ENCODE measurements around the gene ATAD3B. TPM values are rescaled to one million over a fixed set of nuclear protein-coding genes. Genes with fewer than 3 reads are reported as not detected.
"Not testable (repeated sequence)": the region's sequence is repeated elsewhere in the genome, so short reads cannot be mapped to it uniquely, and the experiment has no call there.

Gene ATAD3B
- total RNA-seq, 6 experiments from 2014 or later, result 8.9 to 15.0 (median 10.2) TPM

DNA sequence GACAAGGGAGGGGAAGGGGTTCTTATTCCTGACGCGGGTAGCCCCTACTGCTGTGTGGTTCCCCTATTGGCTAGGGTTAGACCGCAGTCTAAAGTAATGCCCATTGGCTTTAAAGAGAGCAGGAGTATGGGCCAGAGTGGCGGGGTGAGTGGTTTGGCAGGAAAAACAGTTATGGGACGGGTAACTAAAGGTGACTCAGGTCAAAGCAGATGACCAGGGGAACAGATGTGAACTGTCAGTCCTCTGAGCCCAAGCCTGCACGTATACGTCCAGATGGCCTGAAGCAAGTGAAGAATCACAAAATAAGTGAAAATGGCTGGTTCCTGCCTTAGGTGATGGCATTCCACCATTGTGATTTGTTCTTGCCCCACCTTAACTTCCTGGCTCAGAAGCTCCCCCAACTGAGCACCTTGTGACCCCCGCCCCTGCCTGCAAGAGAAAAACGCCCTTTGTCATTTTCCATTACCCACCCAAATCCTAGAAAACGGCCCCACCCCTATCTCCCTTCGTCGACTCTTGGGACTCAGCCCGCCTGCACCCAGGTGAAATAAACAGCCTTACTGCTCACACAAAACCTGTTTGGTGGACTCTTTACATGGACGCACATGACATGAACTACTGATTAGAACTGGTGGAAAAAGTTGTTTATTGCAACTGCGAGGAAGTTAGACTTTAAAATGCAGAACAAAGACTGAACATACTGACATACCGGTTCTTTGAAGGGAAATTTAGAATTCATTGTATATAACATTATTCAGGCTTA is 758 bp upstream of the ATAD3B start:
- Histone ChIP-seq H3K27me3 (no peaks in the 10 kb centered on the region), H3K4me1 (peaks cover 0 to 11% (median 0%) of the 10 kb centered on the region in 4 donors), H3K4me3 (peak overlapping the region; percentile 67 to 95 (median 75)), H3K36me3 (no peaks in the 10 kb centered on the region), H3K9me3 (no peaks in the 10 kb centered on the region), H3K27ac (peak overlapping the region; percentile 30 to 72 (median 44))
- ATAC-seq, result no peak
- TF ChIP-seq, protein P1, sequence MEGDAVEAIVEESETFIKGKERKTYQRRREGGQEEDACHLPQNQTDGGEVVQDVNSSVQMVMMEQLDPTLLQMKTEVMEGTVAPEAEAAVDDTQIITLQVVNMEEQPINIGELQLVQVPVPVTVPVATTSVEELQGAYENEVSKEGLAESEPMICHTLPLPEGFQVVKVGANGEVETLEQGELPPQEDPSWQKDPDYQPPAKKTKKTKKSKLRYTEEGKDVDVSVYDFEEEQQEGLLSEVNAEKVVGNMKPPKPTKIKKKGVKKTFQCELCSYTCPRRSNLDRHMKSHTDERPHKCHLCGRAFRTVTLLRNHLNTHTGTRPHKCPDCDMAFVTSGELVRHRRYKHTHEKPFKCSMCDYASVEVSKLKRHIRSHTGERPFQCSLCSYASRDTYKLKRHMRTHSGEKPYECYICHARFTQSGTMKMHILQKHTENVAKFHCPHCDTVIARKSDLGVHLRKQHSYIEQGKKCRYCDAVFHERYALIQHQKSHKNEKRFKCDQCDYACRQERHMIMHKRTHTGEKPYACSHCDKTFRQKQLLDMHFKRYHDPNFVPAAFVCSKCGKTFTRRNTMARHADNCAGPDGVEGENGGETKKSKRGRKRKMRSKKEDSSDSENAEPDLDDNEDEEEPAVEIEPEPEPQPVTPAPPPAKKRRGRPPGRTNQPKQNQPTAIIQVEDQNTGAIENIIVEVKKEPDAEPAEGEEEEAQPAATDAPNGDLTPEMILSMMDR (IDR thresholded peaks at IDR 0.05), result no peak
- no peak for TF ChIP-seq POLR2A (IDR thresholded peaks at IDR 0.05)
- DNase-seq, result no peak
- WGBS (ENCODE audit: insufficient coverage, low coverage, low lambda C conversion rate, missing lambda C conversion rate), result 22% methylated on average over 14 of the region's 16 CpGs
- intact Hi-C loops (cut with DNase I), result no loop called here

DNA sequence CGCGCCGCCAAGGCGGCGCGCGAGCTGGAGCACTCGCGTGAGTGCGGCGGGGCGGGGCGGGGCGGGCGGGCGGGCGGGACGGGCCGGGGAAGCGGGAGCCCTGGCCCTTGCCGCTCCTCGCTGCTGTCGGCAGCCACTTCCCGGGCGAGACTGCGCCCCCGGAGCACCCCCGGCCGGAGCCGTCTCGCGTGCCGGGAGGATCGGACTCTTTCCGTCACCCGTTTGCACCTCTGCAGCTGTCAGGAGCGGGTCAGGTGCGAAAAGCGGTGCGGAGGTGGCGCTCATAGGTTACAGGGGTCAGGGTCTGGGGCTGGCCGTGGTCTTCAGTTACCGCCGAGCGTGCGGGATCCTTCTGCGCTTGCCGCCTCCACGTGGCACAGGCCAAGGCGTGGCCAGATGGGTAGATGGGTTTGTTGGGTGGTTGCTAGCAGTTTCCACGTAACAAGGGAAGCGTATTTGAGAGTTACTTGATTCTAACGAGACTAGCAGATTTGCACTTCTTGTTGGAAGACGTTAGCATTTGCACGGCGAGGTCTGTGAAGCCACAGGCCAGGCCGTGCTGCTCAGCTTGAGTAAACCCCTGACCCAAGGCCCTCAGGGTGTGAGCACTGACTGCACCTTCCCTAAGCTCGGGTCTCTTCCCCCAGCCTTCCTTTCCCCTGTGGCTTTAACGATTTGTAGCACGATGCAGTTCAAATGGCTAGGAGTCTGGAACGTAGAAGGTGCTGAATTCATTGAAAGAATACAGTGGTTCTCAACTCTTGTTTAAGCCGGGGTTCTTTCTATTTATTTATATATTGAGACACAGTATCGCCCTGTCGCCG is 700 bp downstream of the ATAD3B start:
- DNase-seq; H3K36me3 ChIP-seq; H3K27me3 ChIP-seq; H3K9me3 ChIP-seq; intact Hi-C loops (cut with DNase I); H3K27ac ChIP-seq: not testable (repeated sequence)
- WGBS (ENCODE audit: insufficient coverage, low coverage, low lambda C conversion rate, missing lambda C conversion rate), result 8% methylated on average over 8 of the region's 65 CpGs
- ATAC-seq, result peak in 2 of 4 donors; percentile 4
- H3K4me1 ChIP-seq, result peaks cover 0 to 11% (median 0%) of the 10 kb centered on the region in 4 donors
- peak overlapping the region; percentile 67 to 95 (median 75) for H3K4me3 ChIP-seq

DNA sequence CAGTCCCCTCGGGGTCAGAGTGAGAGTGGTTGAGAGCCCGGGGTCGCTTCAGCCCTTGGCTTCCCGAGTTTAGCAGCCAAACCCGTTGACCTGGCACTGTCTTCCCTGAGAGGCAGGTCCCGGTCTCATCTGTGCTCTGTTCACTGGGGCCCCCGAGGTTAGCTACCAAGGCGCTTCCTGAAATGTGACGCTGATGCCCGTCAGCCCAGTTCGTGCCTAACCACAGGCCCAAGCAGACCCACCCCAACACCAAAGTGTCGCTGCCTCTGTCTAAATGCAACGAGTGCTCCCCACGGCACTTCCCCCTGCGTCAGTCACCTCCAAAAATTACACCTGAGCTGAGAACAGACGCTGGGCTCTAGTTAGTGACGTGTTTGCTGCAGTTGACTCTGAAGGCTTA is 4.4 kb downstream of the ATAD3B start:
- H3K36me3 ChIP-seq; intact Hi-C loops (cut with DNase I); H3K4me1 ChIP-seq; DNase-seq; ATAC-seq; H3K27ac ChIP-seq; H3K9me3 ChIP-seq; H3K4me3 ChIP-seq; H3K27me3 ChIP-seq: not testable (repeated sequence)
- 87% methylated on average over 3 of the region's 17 CpGs for WGBS (ENCODE audit: insufficient coverage, low coverage, low lambda C conversion rate, missing lambda C conversion rate)

DNA sequence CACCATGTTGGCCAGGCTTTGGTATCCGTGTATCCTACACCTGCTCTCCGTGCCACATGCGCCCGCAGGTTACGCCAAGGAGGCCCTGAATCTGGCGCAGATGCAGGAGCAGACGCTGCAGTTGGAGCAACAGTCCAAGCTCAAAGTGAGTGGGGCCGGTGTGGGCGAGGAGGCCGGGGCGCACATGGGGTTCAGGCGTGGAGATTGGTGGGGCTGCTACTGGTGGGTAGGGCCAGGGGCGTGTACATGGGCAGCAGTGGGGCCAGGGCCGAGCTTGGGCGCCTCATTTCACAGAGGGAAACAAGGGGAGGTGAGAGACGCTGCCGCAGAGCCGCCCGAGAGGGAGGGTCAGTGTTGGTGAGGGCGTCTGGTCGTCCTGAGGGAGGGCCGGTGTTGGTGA is 5.6 kb downstream of the ATAD3B start:
- ATAC-seq (no peak), DNase-seq (no peak)
- Histone ChIP-seq H3K4me3 (no peak overlapping the region), H3K27ac (no peak overlapping the region), H3K27me3 (no peaks in the 10 kb centered on the region), H3K9me3 (no peaks in the 10 kb centered on the region), H3K4me1 (peaks cover 0 to 4% (median 0%) of the 10 kb centered on the region in 4 donors), H3K36me3 (peaks cover 0 to 7% (median 2%) of the 10 kb centered on the region in 4 donors)
- TF ChIP-seq, protein P1 (IDR thresholded peaks at IDR 0.05), result no peak
- TF ChIP-seq POLR2A (IDR thresholded peaks at IDR 0.05), result no peak
- 95% methylated on average over 12 of the region's 22 CpGs for WGBS (ENCODE audit: insufficient coverage, low coverage, low lambda C conversion rate, missing lambda C conversion rate)
- intact Hi-C loops (cut with DNase I), result no loop called here

DNA sequence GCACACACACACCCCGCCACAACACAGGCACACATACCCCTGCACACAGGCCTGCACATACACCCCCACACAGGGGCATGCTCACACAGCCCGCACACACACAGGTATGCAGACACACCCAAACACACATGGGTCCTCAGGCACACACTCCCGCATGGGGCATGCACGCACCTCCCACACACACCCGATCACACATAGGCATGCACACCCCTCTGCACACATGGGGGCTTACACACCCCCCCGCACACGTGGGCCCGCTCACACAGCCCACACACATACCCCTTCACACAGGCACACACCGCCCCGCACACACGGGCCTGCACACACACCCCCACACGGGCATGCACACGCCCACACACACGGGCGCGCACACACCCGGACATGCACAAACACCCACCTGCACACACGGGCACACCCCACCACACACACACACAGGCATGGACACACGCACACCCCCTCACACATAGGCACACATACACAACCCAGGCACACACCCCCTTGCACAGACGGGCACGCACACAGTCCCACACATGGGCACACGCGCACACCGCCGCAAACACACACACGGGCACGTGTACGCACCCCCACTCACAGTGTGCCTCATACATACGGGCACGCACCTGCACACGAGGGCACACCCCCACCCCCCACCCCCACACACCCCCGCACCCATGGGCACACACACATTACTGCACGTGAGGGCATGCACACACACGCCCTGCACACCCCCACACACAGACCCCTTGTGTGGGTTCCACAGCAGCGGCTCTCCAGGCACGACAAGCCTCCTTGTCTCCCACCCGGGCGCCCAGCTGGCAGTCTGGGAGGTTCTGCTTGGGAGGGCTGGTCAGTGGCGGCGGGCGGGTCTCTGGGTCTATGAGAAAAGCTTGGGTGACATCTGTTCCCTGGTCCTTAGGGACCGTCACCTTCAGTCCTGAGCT is 8.3 kb downstream of the ATAD3B start:
- Histone ChIP-seq H3K36me3 (peaks cover 0 to 20% (median 5%) of the 10 kb centered on the region in 4 donors), H3K27ac (no peak overlapping the region), H3K27me3 (no peaks in the 10 kb centered on the region), H3K4me3 (no peak overlapping the region), H3K9me3 (no peaks in the 10 kb centered on the region), H3K4me1 (no peaks in the 10 kb centered on the region)
- ATAC-seq, result no peak
- WGBS (ENCODE audit: insufficient coverage, low coverage, low lambda C conversion rate, missing lambda C conversion rate), result 89% methylated on average over 21 of the region's 42 CpGs
- intact Hi-C loops (cut with DNase I), result no loop called here
- DNase-seq, result no peak
- no peak for TF ChIP-seq POLR2A (IDR thresholded peaks at IDR 0.05)
- TF ChIP-seq, protein P1 (IDR thresholded peaks at IDR 0.05), result no peak

DNA sequence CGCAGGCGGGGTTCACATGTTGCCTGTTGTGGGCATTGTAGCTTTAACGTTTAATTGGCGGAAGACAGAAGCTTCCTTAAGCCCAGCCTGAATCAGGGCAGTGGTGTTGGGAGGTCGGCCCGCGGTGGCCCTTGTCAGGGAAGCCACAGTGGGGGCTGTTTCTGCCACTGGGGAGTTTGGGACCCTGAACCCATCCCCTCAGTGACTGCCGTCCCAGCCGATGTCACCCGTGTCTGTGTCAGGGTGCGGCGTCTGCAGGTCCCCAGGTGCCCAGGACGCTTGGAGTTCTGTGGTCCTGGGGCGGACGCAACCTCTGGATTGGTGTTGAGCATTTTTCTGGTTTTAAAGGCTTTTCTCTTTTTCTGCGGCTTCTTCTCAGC is 8.9 kb downstream of the ATAD3B start:
- peaks cover 0 to 20% (median 5%) of the 10 kb centered on the region in 4 donors for H3K36me3 ChIP-seq
- intact Hi-C loops (cut with DNase I); H3K27ac ChIP-seq; H3K4me1 ChIP-seq; ATAC-seq; H3K4me3 ChIP-seq; DNase-seq; H3K9me3 ChIP-seq; H3K27me3 ChIP-seq: not testable (repeated sequence)
- WGBS (ENCODE audit: insufficient coverage, low coverage, low lambda C conversion rate, missing lambda C conversion rate), result 93% methylated on average over 3 of the region's 16 CpGs

DNA sequence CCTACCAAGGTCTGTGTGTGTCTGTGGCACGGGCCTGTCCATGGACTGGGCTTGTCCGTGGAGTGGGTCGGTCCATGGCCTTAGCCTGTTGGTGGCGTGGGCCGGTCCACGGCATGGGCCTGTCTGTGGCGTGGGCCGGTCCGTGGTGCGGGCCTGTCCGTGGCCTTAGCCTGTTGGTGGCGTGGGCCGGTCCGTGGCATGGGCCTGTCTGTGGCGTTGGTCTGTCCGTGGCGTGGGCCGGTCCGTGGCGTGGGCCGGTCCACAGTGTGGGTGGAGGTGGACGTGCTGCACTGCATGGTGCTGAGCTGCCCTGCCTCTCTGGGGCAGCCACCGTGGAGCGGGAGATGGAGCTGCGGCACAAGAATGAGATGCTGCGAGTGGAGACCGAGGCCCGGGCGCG is 10.2 kb downstream of the ATAD3B start:
- WGBS (ENCODE audit: insufficient coverage, low coverage, low lambda C conversion rate, missing lambda C conversion rate), result 93% methylated on average over 5 of the region's 30 CpGs
- intact Hi-C loops (cut with DNase I); H3K4me3 ChIP-seq; DNase-seq; H3K27ac ChIP-seq; ATAC-seq; H3K27me3 ChIP-seq; H3K4me1 ChIP-seq; H3K9me3 ChIP-seq: not testable (repeated sequence)
- H3K36me3 ChIP-seq, result peaks cover 0 to 20% (median 5%) of the 10 kb centered on the region in 4 donors

All from right lobe of liver (tissue), 6 donors.